GM12878 (cell line): Measurements from ENCODE around the gene SPIRE2. TPM values are rescaled to one million over a fixed set of nuclear protein-coding genes. Genes with fewer than 3 reads are reported as not detected.

ENCODE experiments used
- IKZF2 ChIP-seq, 2 experiments: fragments of 450-650 bp; IDR thresholded peaks; 2 replicates each; pipeline ENCODE4 v1.6.1; 2017; ENCODE audit warnings: mild to moderate bottlenecking in 2 of 2, moderate library complexity in 2 of 2
- NFYA ChIP-seq: IDR thresholded peaks from 2 replicates; pipeline ENCODE4 v1.6.1; 2011; ENCODE audit warnings: low read depth, mild to moderate bottlenecking, low read length, improper control_type of control experiment, borderline replicate concordance
- PAX8 ChIP-seq: fragments of 450-650 bp; IDR thresholded peaks from 2 replicates; pipeline ENCODE4 v1.6.1; 2017; ENCODE audit warnings: mild to moderate bottlenecking, moderate library complexity
- POU2F2 ChIP-seq: IDR thresholded peaks from 3 replicates; pipeline ENCODE4 v1.6.1; 2011; ENCODE audit warnings: low read depth, mild to moderate bottlenecking, low read length, borderline replicate concordance
- REST ChIP-seq: IDR thresholded peaks from 2 replicates; pipeline ENCODE4 v1.6.1; 2012; ENCODE audit warnings: mild to moderate bottlenecking, low read depth, low read length
- SMAD1 ChIP-seq: fragments of 450-650 bp; IDR thresholded peaks from 2 replicates; pipeline ENCODE4 v1.6.1; 2018; ENCODE audit warnings: mild to moderate bottlenecking, low read depth; ENCODE audit not compliant: partially characterized antibody
- USF1 ChIP-seq: IDR thresholded peaks from 2 replicates; pipeline ENCODE4 v1.6.1; 2011; ENCODE audit warnings: borderline replicate concordance, low read depth, mild to moderate bottlenecking, moderate library complexity, mixed read lengths, low read length; ENCODE audit not compliant: insufficient read depth; ENCODE audit errors: extremely low read length
- polyA plus RNA-seq, 11 experiments: library from polyadenylated mRNA; depleted of rRNA in 4 of 11; unstranded in 6 of 11; stranded (reverse) in 5 of 11; fragments of >200 nt; fragmentation: Nextera tagmentation in 4 of 11; fragmentation: Illumina TruSeq in 1 of 11; extraction: Ambion mirVana in 4 of 11; extraction: Trizol in 1 of 11; gene quantifications; 1 replicate in 1 of 11; 2 replicates in 10 of 11; pipeline versions ENCODE4 v1.2.1 to v1.2.3, GENCODE V29; 2011 to 2016; ENCODE audit warnings: inconsistent platforms in 2 of 11, missing spikeins in 2 of 11, low read depth in 1 of 11
- total RNA-seq, 4 experiments: library from RNA; depleted of rRNA in 3 of 4; stranded (reverse); fragments of >200 nt in 3 of 4; fragmentation: Illumina TruSeq in 1 of 4; extraction: Trizol in 1 of 4; gene quantifications; 2 replicates each; pipeline versions ENCODE4 v1.2.1 to v1.2.3, GENCODE V29; 2013 to 2021

SPIRE2 gene
- total and polyA plus RNA-seq, 10 of the 15 experiments (the other 5 are each of a cell fraction or from before 2014, with no cell fraction given), result 0.03 to 0.64 (median 0.27) TPM; not detected in 1

GRCh38 chr16:89880477-89881367 lies 52.4 kb downstream of the SPIRE2 start (continued):
- TF ChIP-seq USF1 (no peak), IKZF2 (IDR thresholded peaks at IDR 0.05) (no peak), SMAD1 (no peak), NFYA (no peak), POU2F2 (no peak), REST (no peak), PAX8 (no peak)
